SH-SY5Y (cell line): ENCODE data around the gene S100A3.

Experiments used
- GATA2 ChIP-seq: IDR thresholded peaks from 2 replicates; pipeline ENCODE4 v1.6.1; 2011; ENCODE audit warnings: mild to moderate bottlenecking, low read depth, low read length
- GATA3 ChIP-seq: IDR thresholded peaks from 2 replicates; pipeline ENCODE4 v1.6.1; 2011; ENCODE audit warnings: low read depth, mild to moderate bottlenecking, low read length, moderate library complexity

Gene S100A3

GRCh38 chr1:153513666-153514065 is 35.4 kb downstream of the S100A3 start:
- no peak for TF ChIP-seq GATA3
- no peak for TF ChIP-seq GATA2

- TF ChIP-seq GATA2 (no peak), GATA3 (no peak)
Measured at GRCh38 chr1:153513023-153513422, 36.0 kb downstream of the S100A3 start.

GRCh38 chr1:153510984-153511410 is 38.1 kb downstream of the S100A3 start:
- TF ChIP-seq GATA2 (no peak), GATA3 (no peak)

GRCh38 chr1:153509729-153510354 is 39.2 kb downstream of the S100A3 start:
- TF ChIP-seq GATA3, result no peak
- TF ChIP-seq GATA2, result no peak

GRCh38 chr1:153509036-153509435 is 40.0 kb downstream of the S100A3 start:
- no peak for TF ChIP-seq GATA2
- no peak for TF ChIP-seq GATA3

GRCh38 chr1:153507926-153508583 is 41.0 kb downstream of the S100A3 start:
- TF ChIP-seq GATA3, result no peak
- no peak for TF ChIP-seq GATA2

GRCh38 chr1:153506831-153507413 is 42.1 kb downstream of the S100A3 start:
- TF ChIP-seq GATA3 (no peak), GATA2 (no peak)

- TF ChIP-seq GATA2, result no peak
Measured at GRCh38 chr1:153506386-153506785, 42.7 kb downstream of the S100A3 start.

GRCh38 chr1:153505576-153505975 is 43.5 kb downstream of the S100A3 start:
- TF ChIP-seq GATA2, result no peak
- no peak for TF ChIP-seq GATA3

GRCh38 chr1:153503766-153504165 is 45.3 kb downstream of the S100A3 start:
- TF ChIP-seq GATA3, result no peak
- no peak for TF ChIP-seq GATA2

- no peak for TF ChIP-seq GATA3
Measured at GRCh38 chr1:153498746-153499145, 50.3 kb downstream of the S100A3 start.
